Gastrocnemius medialis (tissue), 4 donors: ENCODE results near the gene ATXN7.

Experiments
- POLR2A ChIP-seq, 2 donors: fragments of 450-650 bp; IDR thresholded peaks; one replicate each; pipeline ENCODE4 v1.6.1; 2017; ENCODE audit warnings: antibody characterized with exemption in 2 of 2, mild to moderate bottlenecking in 2 of 2, moderate library complexity in 2 of 2
- TF ChIP-seq, protein P1 (sequence below), 5 experiments: fragments of 450-650 bp in 3 of 5; fragments of 200-600 bp in 2 of 5; sonication (generic) in 2 of 5; IDR thresholded peaks in 4 of 5; conservative IDR thresholded peaks in 1 of 5; 1 replicate in 4 of 5; 2 replicates in 1 of 5; pipeline ENCODE4 v1.5.1; 2016 to 2019; ENCODE audit warnings: antibody characterized with exemption in 5 of 5, mild to moderate bottlenecking in 3 of 5, moderate library complexity in 3 of 5

DNA sequence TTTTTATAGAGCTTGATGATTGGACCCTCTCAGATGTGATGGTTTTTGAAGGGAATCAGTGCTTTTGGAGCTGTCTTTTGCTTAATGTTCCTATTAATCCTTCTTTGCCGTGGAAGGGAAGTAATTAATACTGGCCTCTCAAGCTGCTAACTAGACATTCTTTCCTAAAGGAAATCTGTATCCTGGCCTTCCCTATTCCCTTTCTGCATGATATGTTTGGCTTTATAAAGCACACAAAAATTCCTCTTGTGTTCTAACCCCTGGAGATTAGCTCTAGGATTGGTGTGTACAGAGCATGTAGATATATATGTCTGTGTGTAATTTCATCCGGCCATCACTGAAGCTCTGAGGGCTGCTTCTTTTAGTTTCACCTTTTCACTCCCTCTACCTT, 6.9 kb downstream of the ATXN7 start:
- TF ChIP-seq, protein P1, sequence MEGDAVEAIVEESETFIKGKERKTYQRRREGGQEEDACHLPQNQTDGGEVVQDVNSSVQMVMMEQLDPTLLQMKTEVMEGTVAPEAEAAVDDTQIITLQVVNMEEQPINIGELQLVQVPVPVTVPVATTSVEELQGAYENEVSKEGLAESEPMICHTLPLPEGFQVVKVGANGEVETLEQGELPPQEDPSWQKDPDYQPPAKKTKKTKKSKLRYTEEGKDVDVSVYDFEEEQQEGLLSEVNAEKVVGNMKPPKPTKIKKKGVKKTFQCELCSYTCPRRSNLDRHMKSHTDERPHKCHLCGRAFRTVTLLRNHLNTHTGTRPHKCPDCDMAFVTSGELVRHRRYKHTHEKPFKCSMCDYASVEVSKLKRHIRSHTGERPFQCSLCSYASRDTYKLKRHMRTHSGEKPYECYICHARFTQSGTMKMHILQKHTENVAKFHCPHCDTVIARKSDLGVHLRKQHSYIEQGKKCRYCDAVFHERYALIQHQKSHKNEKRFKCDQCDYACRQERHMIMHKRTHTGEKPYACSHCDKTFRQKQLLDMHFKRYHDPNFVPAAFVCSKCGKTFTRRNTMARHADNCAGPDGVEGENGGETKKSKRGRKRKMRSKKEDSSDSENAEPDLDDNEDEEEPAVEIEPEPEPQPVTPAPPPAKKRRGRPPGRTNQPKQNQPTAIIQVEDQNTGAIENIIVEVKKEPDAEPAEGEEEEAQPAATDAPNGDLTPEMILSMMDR (IDR thresholded peaks at IDR 0.05 in 4 of 5, conservative IDR thresholded peaks at IDR 0.05 in 1 of 5), result no peak
- no peak for TF ChIP-seq POLR2A (IDR thresholded peaks at IDR 0.05)
